Measurements from ENCODE around the gene ATAD3B.
"Not testable (repeated sequence)": the region's sequence is repeated elsewhere in the genome, so short reads cannot be mapped to it uniquely, and the experiment has no call there.

- not testable (repeated sequence) for TF ChIP-seq POLR2AphosphoS5 (IDR thresholded peaks at IDR 0.05; ENCODE audit: borderline replicate concordance, low read depth, low read length); EZH2 (IDR thresholded peaks at IDR 0.05); FOXP2 (optimal IDR thresholded peaks at IDR 0.05; ENCODE audit: control extremely low read depth, extremely low read length, insufficient read depth)
These were observed 45.4 kb downstream of the ATAD3B start for GRCh38 chr1:1516923-1517322.
